Bone marrow (tissue), 2 donors: ENCODE measurements around the gene NPY4R.
"Not testable (repeated sequence)": the region's sequence is repeated elsewhere in the genome, so short reads cannot be mapped to it uniquely, and the experiment has no call there.

Experiments
- DNase-seq, 2 donors: peaks; one replicate each; lab custom pipeline; 2025; lab: John Stamatoyannopoulos, UW

NPY4R gene

GRCh38 chr10:46465765-46466164 lies at the start of gene NPY4R:
TSS of gene NPY4R (minus strand) at chr10:46465958. CDS start at chr10:46462635, 3,323 bp downstream.
- not testable (repeated sequence) for DNase-seq

GRCh38 chr10:46515366-46515765 lies 49.6 kb upstream of the NPY4R start:
- no peak for DNase-seq

- DNase-seq = no peak
Observed at GRCh38 chr10:46514899-46515298, 49.1 kb upstream of the NPY4R start.

GRCh38 chr10:46514431-46514861 lies 48.7 kb upstream of the NPY4R start:
- no peak for DNase-seq

GRCh38 chr10:46513333-46513732 lies 47.6 kb upstream of the NPY4R start:
- DNase-seq = not testable (repeated sequence)

GRCh38 chr10:46512725-46513124 lies 47.0 kb upstream of the NPY4R start:
- not testable (repeated sequence) for DNase-seq

- DNase-seq = not testable (repeated sequence)
Observed at GRCh38 chr10:46512002-46512401, 46.2 kb upstream of the NPY4R start.

GRCh38 chr10:46499990-46500389 lies 34.2 kb upstream of the NPY4R start:
- DNase-seq = not testable (repeated sequence)

GRCh38 chr10:46498985-46499703 lies 33.4 kb upstream of the NPY4R start:
- DNase-seq = not testable (repeated sequence)

GRCh38 chr10:46497878-46498277 lies 32.1 kb upstream of the NPY4R start:
- DNase-seq = not testable (repeated sequence)

GRCh38 chr10:46497401-46497800 lies 31.6 kb upstream of the NPY4R start:
- not testable (repeated sequence) for DNase-seq

GRCh38 chr10:46491364-46492114 lies 25.8 kb upstream of the NPY4R start:
- DNase-seq = not testable (repeated sequence)

GRCh38 chr10:46490285-46490684 lies 24.5 kb upstream of the NPY4R start:
- DNase-seq = not testable (repeated sequence)

GRCh38 chr10:46486459-46486858 lies 20.7 kb upstream of the NPY4R start:
- DNase-seq = not testable (repeated sequence)

GRCh38 chr10:46474746-46475320 lies 9.1 kb upstream of the NPY4R start:
- not testable (repeated sequence) for DNase-seq

GRCh38 chr10:46473758-46474157 lies 8.0 kb upstream of the NPY4R start:
- not testable (repeated sequence) for DNase-seq

GRCh38 chr10:46470134-46470533 lies 4.4 kb upstream of the NPY4R start:
- not testable (repeated sequence) for DNase-seq

- DNase-seq = not testable (repeated sequence)
Observed at GRCh38 chr10:46468119-46468809, 2.5 kb upstream of the NPY4R start.

GRCh38 chr10:46463608-46464007 lies 2.1 kb downstream of the NPY4R start:
- not testable (repeated sequence) for DNase-seq

GRCh38 chr10:46462276-46462675 lies 3.5 kb downstream of the NPY4R start:
- not testable (repeated sequence) for DNase-seq

- not testable (repeated sequence) for DNase-seq
Observed at GRCh38 chr10:46459579-46459978, 6.2 kb downstream of the NPY4R start.

GRCh38 chr10:46457071-46457470 lies 8.7 kb downstream of the NPY4R start:
- DNase-seq = not testable (repeated sequence)
